HG02642 (cell line): Measurements from ENCODE around the gene FCER1G.
"Not testable (repeated sequence)": the region's sequence is repeated elsewhere in the genome, so short reads cannot be mapped to it uniquely, and the experiment has no call there.

Source experiments
- ATAC-seq: cut with Tn5 transposase; IDR thresholded peaks from one replicate; pipeline ENCODE4 v1.9.1; 2021; ENCODE audit warnings: mild to moderate bottlenecking; ENCODE audit not compliant: unreplicated experiment, poor library complexity

Gene FCER1G

DNA sequence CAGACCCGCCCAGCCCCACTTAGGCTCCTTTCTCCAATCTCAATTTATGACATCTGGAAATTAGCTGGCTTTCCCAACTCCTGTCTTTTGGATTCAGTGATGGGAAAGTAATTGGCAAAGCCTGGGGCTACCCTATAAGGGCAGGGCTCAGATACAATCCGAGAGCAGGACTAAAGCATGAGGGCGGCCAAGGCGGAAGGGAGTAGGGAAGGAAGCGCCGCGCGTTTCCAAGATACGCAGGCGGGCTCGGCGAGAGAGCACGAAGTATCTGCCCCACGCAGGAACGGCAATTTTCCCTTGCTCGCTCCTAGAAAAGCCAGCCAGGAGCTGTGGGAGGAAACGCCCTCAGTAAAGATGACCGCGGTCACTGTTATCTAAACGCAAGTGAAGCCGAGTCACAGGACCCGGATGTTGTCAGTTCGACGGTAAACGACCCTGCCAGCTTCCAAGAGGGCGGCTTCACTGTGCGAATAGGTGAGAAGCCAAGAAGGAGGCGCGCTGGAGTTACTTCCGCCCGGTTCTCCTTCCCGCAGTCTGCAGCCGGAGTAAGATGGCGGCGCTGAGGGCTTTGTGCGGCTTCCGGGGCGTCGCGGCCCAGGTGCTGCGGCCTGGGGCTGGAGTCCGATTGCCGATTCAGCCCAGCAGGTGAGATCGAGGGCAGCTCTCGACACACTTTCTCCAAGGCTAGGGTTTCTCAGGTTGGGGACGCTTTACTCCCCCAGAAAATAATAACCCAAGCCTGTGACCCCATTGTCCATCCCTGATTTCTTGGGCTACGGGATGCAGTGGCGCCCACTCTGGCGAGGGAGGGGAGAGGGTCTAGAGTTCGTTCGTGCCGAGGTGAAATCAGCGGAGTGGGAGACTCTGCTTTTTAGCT lies 13.0 kb upstream of the FCER1G start, which contains the start of gene NDUFS2:
Gene NDUFS2 (plus strand): TSS at position 532 of the 877 bp plus-strand sequence. CDS start 19 bp downstream, at position 551.
- peak; percentile 93 for ATAC-seq

- no peak for ATAC-seq
Observed at GRCh38 chr1:161206411-161207140, 8.5 kb upstream of the FCER1G start.

GRCh38 chr1:161207173-161207572 lies 7.9 kb upstream of the FCER1G start:
- ATAC-seq = no peak

- peak; percentile 73 for ATAC-seq
Observed at GRCh38 chr1:161209790-161210409, 5.2 kb upstream of the FCER1G start.

GRCh38 chr1:161214369-161214768 lies 726 bp upstream of the FCER1G start:
- ATAC-seq = no peak

GRCh38 chr1:161216945-161217712 lies 2.0 kb downstream of the FCER1G start:
- ATAC-seq = peak; percentile 82

DNA sequence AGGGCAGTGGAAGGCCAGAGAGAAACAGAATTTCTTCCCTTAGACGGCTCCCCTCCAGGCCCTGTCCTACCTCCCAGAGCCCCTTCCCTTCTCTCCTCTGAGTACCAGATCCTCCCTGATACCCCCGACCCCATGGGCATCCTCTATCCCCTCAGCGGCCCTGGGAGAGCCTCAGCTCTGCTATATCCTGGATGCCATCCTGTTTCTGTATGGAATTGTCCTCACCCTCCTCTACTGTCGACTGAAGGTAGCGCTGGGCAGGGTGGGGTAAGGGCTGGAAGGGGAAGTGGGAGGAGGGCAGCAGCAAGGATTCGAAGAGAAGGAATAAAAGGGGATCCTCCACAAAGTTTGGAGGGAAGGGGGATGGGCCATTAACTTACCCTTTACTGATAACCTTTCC lies 2.7 kb downstream of the FCER1G start:
- ATAC-seq = no peak

DNA sequence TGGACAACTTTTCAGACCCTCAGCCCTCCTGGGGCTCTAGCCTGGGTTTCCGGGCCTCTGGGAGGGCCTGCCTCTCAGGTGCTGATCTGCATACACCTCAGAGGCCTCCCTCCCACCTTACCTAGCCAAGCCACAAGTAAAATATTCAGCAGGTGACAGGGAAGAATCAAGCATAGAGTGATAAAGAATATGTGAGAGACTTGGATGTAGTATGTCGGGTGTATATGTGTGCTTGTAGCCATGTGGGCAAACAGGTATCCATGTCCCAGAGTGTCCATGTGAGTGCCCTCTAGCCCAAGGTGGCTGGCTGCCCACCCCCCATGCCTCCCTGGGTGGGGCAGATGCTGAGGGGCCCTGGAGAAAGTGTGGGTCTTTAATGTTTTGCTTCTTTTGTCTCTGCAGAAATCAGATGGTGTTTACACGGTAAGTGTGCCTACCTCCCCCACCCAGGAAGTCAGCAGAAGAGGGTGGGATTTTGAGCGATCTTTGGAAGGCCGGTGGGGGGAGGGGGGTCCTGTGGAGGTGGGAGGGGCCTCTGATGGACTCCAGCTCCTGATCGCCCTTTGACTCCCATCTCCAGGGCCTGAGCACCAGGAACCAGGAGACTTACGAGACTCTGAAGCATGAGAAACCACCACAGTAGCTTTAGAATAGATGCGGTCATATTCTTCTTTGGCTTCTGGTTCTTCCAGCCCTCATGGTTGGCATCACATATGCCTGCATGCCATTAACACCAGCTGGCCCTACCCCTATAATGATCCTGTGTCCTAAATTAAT lies 3.4 kb downstream of the FCER1G start:
- no peak for ATAC-seq

- no peak for ATAC-seq
Observed at GRCh38 chr1:161219078-161219892, 4.2 kb downstream of the FCER1G start.

GRCh38 chr1:161220002-161220401 lies 4.9 kb downstream of the FCER1G start:
- ATAC-seq = no peak

DNA sequence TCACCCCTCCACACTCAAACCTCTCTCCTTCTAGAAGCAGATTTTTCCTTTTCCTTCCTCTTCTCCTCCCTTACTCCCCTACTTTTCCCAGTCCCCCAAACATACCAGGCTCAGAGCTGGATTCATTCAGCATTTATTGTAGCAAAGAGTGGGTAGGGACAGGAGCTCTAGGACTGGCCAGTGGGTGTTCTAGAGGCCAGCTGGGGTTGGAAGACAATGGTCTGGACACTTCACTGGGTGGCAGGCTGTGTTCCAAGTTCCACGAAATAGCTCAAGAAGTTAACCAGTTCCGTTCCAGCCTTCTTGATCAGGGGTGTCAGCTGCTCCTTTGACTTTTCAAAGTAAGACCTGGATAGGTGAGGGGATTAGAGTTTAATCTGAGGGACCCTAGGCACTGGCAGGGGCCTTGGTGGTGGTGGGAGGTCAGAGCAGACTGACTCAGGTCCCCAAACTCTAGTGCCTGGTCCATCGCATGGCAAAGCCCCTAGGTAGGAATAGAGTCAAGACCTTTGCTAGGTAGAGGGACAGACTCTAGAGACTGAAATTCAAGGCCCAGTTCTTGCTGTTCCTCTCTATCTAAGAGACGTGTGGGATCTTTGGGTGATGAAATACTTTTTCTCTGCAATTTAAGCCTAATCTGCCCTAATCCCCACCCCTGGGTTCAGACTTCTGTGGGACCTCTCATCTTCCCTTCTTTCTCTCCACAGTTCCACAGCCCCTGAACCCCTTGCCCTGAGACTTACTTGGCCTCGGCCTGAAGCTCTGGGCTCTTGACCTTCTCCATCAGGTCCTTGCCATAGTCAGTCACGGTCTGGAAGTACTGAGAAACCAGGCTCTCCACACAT lies 7.3 kb downstream of the FCER1G start:
- ATAC-seq = no peak

- no peak for ATAC-seq
Observed at GRCh38 chr1:161223805-161224694, 9.0 kb downstream of the FCER1G start.

DNA sequence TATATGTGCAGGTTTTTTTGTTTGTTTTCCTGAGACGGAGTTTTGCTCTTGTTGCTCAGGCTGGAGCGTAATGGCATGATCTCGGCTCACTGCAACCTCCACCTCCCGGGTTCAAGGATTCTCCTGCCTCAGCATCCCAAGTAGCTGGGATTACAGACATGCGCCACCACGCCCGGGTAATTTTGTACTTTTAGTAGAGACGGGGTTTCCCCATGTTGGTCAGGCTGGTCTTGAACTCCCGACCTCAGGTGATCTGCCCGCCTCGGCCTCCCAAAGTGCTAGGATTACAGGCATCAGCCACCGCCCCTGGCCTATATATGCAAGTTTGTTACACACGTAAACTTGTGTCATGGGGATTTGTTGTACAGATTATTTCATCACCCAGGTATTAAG lies 9.6 kb downstream of the FCER1G start:
- not testable (repeated sequence) for ATAC-seq

DNA sequence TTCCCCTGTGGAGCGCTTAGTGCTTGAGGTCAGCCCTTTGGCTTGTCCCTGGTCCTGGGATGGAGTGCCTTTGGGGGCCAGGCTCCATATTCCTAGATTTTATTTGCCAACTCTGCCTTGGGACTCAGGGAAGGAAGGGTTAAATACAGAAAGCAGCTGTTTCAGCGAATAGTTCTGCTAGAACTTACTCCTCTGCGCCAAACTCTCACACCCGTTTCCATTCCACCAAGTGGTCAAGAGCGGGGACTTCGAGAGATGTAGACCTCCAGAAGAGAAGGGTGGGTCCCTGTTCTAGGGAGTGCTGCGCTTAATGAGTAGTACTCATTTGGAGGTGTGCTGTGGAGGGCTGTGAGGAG lies 10.1 kb downstream of the FCER1G start:
- no peak for ATAC-seq

DNA sequence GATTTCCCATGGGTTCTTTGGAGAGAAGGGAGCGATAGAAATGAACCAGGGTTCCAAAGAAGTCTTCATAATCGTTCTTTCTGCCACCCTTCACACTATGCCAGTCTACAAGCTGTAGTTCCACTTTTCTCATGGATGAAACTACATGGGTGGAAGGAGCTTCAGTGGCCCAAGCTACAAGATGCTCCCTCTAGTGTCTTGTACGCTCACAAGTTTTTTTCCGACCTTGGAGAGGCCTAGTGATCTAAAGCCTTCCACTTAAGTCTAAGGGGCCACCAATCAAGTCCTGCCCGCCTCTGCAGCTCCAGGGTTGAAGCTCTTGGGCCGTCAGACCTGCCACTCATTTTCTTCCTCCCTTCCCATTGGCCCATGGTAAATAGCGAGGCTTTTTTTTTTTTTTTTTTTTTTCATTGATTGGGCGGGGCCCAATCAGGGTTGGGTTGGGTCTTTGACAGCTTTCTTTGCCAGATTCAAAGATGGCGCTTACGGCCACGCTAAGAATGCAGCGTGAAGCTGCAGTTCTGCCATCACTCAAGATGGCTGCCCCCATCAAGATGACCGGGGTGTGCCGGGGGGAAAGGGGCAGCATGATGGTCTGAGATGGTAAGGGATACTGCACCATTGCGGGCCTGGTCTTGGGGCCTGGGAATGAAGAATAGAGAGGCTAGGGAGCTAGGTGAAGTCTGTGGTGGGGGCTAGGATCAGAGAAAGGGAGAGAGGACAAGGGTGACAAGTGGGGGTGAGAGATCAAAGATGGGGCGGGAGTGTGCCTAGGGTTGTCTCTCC lies 10.6 kb downstream of the FCER1G start, which contains the start of gene TOMM40L:
Gene TOMM40L (plus strand): TSS at position 527 of the 786 bp plus-strand sequence. CDS start 430 bp downstream, outside the sequence.
- ATAC-seq = peak; percentile 95

GRCh38 chr1:161226320-161226711 lies 11.2 kb downstream of the FCER1G start:
- no peak for ATAC-seq
